ENCODE results near the gene HOPX.

GRCh38 chr4:56650262-56651055 lies 30.6 kb downstream of the HOPX start:
- TF ChIP-seq CTCF (IDR thresholded peaks at IDR 0.05) (no peak), POLR2A (IDR thresholded peaks at IDR 0.05) (no peak)
